SU-DHL-6 (cell line): ENCODE measurements around the gene PRPS1.

Experiments
- H2AFZ ChIP-seq: fragments of 200-600 bp; sonication (generic); 2 replicates; pipeline ENCODE4 v1.6.1; 2014; ENCODE audit warnings: low read depth, mild to moderate bottlenecking, moderate library complexity, mixed read lengths, antibody characterized with exemption, low read length; ENCODE audit not compliant: severe bottlenecking
- H3F3A ChIP-seq: fragments of 200-600 bp; shearing (Covaris generic); 2 replicates; pipeline ENCODE4 v1.6.0; 2016; ENCODE audit warnings: antibody characterized with exemption, mild to moderate bottlenecking; ENCODE audit not compliant: insufficient read depth
- H3K27ac ChIP-seq: fragments of 200-600 bp; sonication (generic); 2 replicates; pipeline ENCODE4 v1.5.1; 2016; ENCODE audit warnings: low read depth, mild to moderate bottlenecking, low read length, moderate library complexity, mixed read lengths
- H3K27me3 ChIP-seq: fragments of 200-600 bp; sonication (generic), shearing (Covaris generic); 2 replicates; pipeline ENCODE4 v1.6.0; 2014; ENCODE audit warnings: mild to moderate bottlenecking, low read length
- H3K36me3 ChIP-seq: fragments of 200-600 bp; sonication (generic); 2 replicates; pipeline ENCODE4 v1.6.1; 2014; ENCODE audit warnings: mild to moderate bottlenecking, low read length, mixed read lengths
- H3K4me2 ChIP-seq: fragments of 300-600, 200-600 bp; shearing (Covaris generic), sonication (generic); 2 replicates; pipeline ENCODE4 v1.6.0; 2014; ENCODE audit warnings: low read length, low read depth, mild to moderate bottlenecking; ENCODE audit not compliant: poor library complexity, severe bottlenecking
- H3K4me3 ChIP-seq: fragments of 200-600 bp; sonication (generic); 2 replicates; pipeline ENCODE4 v1.5.1; 2014; ENCODE audit warnings: antibody characterized with exemption, low read length, mild to moderate bottlenecking, mixed read lengths; ENCODE audit not compliant: insufficient read depth, poor library complexity, severe bottlenecking
- H3K79me2 ChIP-seq: fragments of 200-600 bp; sonication (generic); 2 replicates; pipeline ENCODE4 v1.6.1; 2014; ENCODE audit warnings: mild to moderate bottlenecking, low read length, moderate library complexity; ENCODE audit not compliant: insufficient read depth
- H3K9ac ChIP-seq: fragments of 200-600 bp; sonication (generic); 2 replicates; pipeline ENCODE4 v1.7.0; 2014; ENCODE audit warnings: mild to moderate bottlenecking, low read length
- H3K9me2 ChIP-seq: fragments of 200-600 bp; sonication (generic); replicated peaks from 2 replicates; pipeline ENCODE4 v1.6.1; 2014; ENCODE audit warnings: low read length; ENCODE audit not compliant: insufficient read depth
- H3K9me3 ChIP-seq: fragments of 200-600 bp; sonication (generic); 2 replicates; pipeline ENCODE4 v1.6.1; 2014; ENCODE audit warnings: low read length, mixed read lengths; ENCODE audit not compliant: insufficient read depth
- H4K20me1 ChIP-seq: fragments of 200-600 bp; sonication (generic); 2 replicates; pipeline ENCODE4 v1.6.1; 2014; ENCODE audit warnings: low read depth, mild to moderate bottlenecking, antibody characterized with exemption, low read length, moderate library complexity, mixed read lengths
- CTCF ChIP-seq: fragments of 200-600 bp; sonication (generic); IDR thresholded peaks from one replicate; pipeline ENCODE4 v1.5.1; 2017; ENCODE audit warnings: antibody characterized with exemption, mild to moderate bottlenecking, low read length, moderate library complexity; ENCODE audit not compliant: insufficient read depth, poor library complexity, severe bottlenecking
- EZH2phosphoT487 ChIP-seq: fragments of 200-600 bp; sonication (generic), shearing (Covaris generic); conservative IDR thresholded peaks from 2 replicates; pipeline ENCODE4 v1.6.1; 2018; ENCODE audit warnings: mild to moderate bottlenecking, antibody characterized with exemption, low read length, moderate library complexity, mixed read lengths

PRPS1 gene

DNA sequence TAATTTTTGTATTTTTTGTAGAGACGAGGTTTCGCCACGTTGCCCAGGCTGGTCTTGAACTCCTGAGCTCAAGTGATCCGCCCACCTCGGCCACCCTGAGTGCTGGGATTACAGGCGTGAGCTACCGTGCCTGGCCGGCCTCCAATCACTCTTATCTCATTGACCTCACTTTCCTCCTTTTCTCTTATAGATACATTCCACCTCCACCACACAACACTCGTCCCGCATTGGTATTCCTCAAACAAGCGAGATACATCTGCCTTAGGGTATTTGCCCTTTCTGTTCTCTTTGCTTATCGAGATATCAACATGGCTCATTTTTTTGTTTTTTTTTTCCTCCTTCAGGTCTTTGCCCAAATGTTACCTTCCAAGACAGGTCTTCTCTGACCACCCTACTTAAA lies 1.8 kb upstream of the PRPS1 start:
- TF ChIP-seq CTCF (no peak), EZH2phosphoT487 (no peak)
- Histone ChIP-seq H3K27ac (no peak overlapping the region), H3K9me3 (no peaks in the 10 kb centered on the region), H3K79me2 (peaks cover 29% of the 10 kb centered on the region), H2AFZ (no peak overlapping the region), H3K4me2 (no peak overlapping the region), H3K9ac (no peak overlapping the region), H3K4me3 (no peak overlapping the region), H3F3A (no peaks in the 10 kb centered on the region), H3K9me2 (no peaks in the 10 kb centered on the region), H3K36me3 (no peaks in the 10 kb centered on the region), H4K20me1 (no peaks in the 10 kb centered on the region), H3K27me3 (no peaks in the 10 kb centered on the region)

DNA sequence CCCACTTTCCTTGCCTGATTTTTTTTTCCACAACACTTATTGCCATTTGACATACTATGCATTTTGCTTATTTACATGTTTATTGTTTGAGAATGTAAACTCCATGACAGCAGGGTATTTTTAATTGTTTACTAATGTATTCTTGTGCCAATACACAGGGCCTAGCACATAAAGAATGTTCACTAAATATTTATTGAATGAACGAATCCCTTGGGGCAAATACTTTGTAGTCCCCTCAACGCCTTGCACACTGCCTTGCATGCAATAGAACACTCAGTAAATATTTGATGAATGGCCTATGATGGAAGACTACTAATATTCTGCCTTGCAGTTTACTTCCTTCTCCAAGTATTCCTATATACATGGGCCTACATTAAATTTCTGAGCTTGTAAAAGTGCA lies 1.4 kb upstream of the PRPS1 start:
- no peaks in the 10 kb centered on the region for H3K9me3 ChIP-seq
- TF ChIP-seq CTCF (no peak), EZH2phosphoT487 (no peak)
- H3K4me2 ChIP-seq, result no peak overlapping the region
- no peaks in the 10 kb centered on the region for H3F3A ChIP-seq
- H3K79me2 ChIP-seq, result peaks cover 33% of the 10 kb centered on the region
- no peaks in the 10 kb centered on the region for H4K20me1 ChIP-seq
- no peak overlapping the region for H3K4me3 ChIP-seq
- no peak overlapping the region for H2AFZ ChIP-seq
- no peaks in the 10 kb centered on the region for H3K27me3 ChIP-seq
- H3K9ac ChIP-seq, result no peak overlapping the region
- no peaks in the 10 kb centered on the region for H3K36me3 ChIP-seq
- no peak overlapping the region for H3K27ac ChIP-seq
- H3K9me2 ChIP-seq, result no peaks in the 10 kb centered on the region

- H3K9ac ChIP-seq, result peak overlapping the region; percentile 88
- no peaks in the 10 kb centered on the region for H3K9me2 ChIP-seq
- H3K27me3 ChIP-seq, result no peaks in the 10 kb centered on the region
- H3K27ac ChIP-seq, result peak overlapping the region; percentile 72
- H3K4me3 ChIP-seq, result peak overlapping the region; percentile 84
- H4K20me1 ChIP-seq, result no peaks in the 10 kb centered on the region
- TF ChIP-seq EZH2phosphoT487, result no peak
- no peak for TF ChIP-seq CTCF
- peak overlapping the region; percentile 66 for H2AFZ ChIP-seq
- H3K79me2 ChIP-seq, result peaks cover 53% of the 10 kb centered on the region
- no peaks in the 10 kb centered on the region for H3K9me3 ChIP-seq
- no peaks in the 10 kb centered on the region for H3F3A ChIP-seq
- peak overlapping the region; percentile 96 for H3K4me2 ChIP-seq
- no peaks in the 10 kb centered on the region for H3K36me3 ChIP-seq
These were observed 591 bp downstream of the PRPS1 start for GRCh38 chrX:107628662-107629539.
